ENCODE measurements around the gene UBAC2.

The UBAC2 gene

GRCh38 chr13:99363949-99364348 lies 163.3 kb downstream of the UBAC2 start:
- peaks cover 97% of the 10 kb centered on the region for H3K4me1 Mint-ChIP-seq (ENCODE audit: low read depth)
- peak overlapping the region; percentile 28 for H3K27ac Mint-ChIP-seq
- H3K4me3 Mint-ChIP-seq, result no peak overlapping the region
- H3K36me3 Mint-ChIP-seq (ENCODE audit: low read depth), result peaks cover 67% of the 10 kb centered on the region
- no peaks in the 10 kb centered on the region for H3K9me3 Mint-ChIP-seq
- H3K27me3 Mint-ChIP-seq, result no peaks in the 10 kb centered on the region

- Mint-ChIP-seq H3K36me3 (ENCODE audit: low read depth) (peaks cover 69% of the 10 kb centered on the region), H3K27ac (peak overlapping the region; percentile 82), H3K9me3 (no peaks in the 10 kb centered on the region), H3K4me3 (peak overlapping the region; percentile 30), H3K27me3 (no peaks in the 10 kb centered on the region), H3K4me1 (ENCODE audit: low read depth) (peaks cover 96% of the 10 kb centered on the region)
Observed at GRCh38 chr13:99366075-99366987, 165.7 kb downstream of the UBAC2 start.

GRCh38 chr13:99367106-99367616 lies 166.5 kb downstream of the UBAC2 start:
- no peaks in the 10 kb centered on the region for H3K27me3 Mint-ChIP-seq
- H3K36me3 Mint-ChIP-seq (ENCODE audit: low read depth), result peaks cover 68% of the 10 kb centered on the region
- no peaks in the 10 kb centered on the region for H3K9me3 Mint-ChIP-seq
- H3K4me1 Mint-ChIP-seq (ENCODE audit: low read depth), result peaks cover 98% of the 10 kb centered on the region
- H3K4me3 Mint-ChIP-seq, result peak overlapping the region; percentile 30
- peak overlapping the region; percentile 71 for H3K27ac Mint-ChIP-seq

GRCh38 chr13:99367663-99368448 lies 167.2 kb downstream of the UBAC2 start:
- H3K36me3 Mint-ChIP-seq (ENCODE audit: low read depth), result peaks cover 67% of the 10 kb centered on the region

GRCh38 chr13:99370481-99371275 lies 170.0 kb downstream of the UBAC2 start:
- Mint-ChIP-seq H3K27me3 (no peaks in the 10 kb centered on the region), H3K4me3 (peak overlapping the region; percentile 33), H3K27ac (peak overlapping the region; percentile 50), H3K9me3 (no peaks in the 10 kb centered on the region), H3K36me3 (ENCODE audit: low read depth) (peaks cover 77% of the 10 kb centered on the region), H3K4me1 (ENCODE audit: low read depth) (peaks cover 98% of the 10 kb centered on the region)

More at GRCh38 chr13:99367663-99368448, 167.2 kb downstream of the UBAC2 start:
- Mint-ChIP-seq H3K9me3 (no peaks in the 10 kb centered on the region), H3K27ac (peak overlapping the region; percentile 71), H3K4me3 (peak overlapping the region; percentile 42), H3K4me1 (ENCODE audit: low read depth) (peaks cover 98% of the 10 kb centered on the region), H3K27me3 (no peaks in the 10 kb centered on the region)

- Mint-ChIP-seq H3K9me3 (no peaks in the 10 kb centered on the region), H3K36me3 (ENCODE audit: low read depth) (peaks cover 83% of the 10 kb centered on the region), H3K4me3 (peak overlapping the region; percentile 50), H3K4me1 (ENCODE audit: low read depth) (peaks cover 98% of the 10 kb centered on the region), H3K27me3 (no peaks in the 10 kb centered on the region), H3K27ac (peak overlapping the region; percentile 81)
Observed at GRCh38 chr13:99371956-99372355, 171.3 kb downstream of the UBAC2 start.

- H3K4me3 Mint-ChIP-seq, result no peak overlapping the region
- H3K27ac Mint-ChIP-seq, result peak overlapping the region; percentile 10
- H3K9me3 Mint-ChIP-seq, result no peaks in the 10 kb centered on the region
- H3K4me1 Mint-ChIP-seq (ENCODE audit: low read depth), result peaks cover 93% of the 10 kb centered on the region
- peaks cover 80% of the 10 kb centered on the region for H3K36me3 Mint-ChIP-seq (ENCODE audit: low read depth)
- no peaks in the 10 kb centered on the region for H3K27me3 Mint-ChIP-seq
Observed at GRCh38 chr13:99373436-99373835, 172.8 kb downstream of the UBAC2 start.

- Mint-ChIP-seq H3K36me3 (ENCODE audit: low read depth) (peaks cover 78% of the 10 kb centered on the region), H3K9me3 (no peaks in the 10 kb centered on the region), H3K4me1 (ENCODE audit: low read depth) (peaks cover 95% of the 10 kb centered on the region), H3K27me3 (no peaks in the 10 kb centered on the region), H3K27ac (peak overlapping the region; percentile 82), H3K4me3 (peak overlapping the region; percentile 40)
Observed at GRCh38 chr13:99374169-99374991, 173.7 kb downstream of the UBAC2 start.

- peak overlapping the region; percentile 40 for H3K4me3 Mint-ChIP-seq
Observed at GRCh38 chr13:99374994-99375737, 174.5 kb downstream of the UBAC2 start.

GRCh38 chr13:99375738-99376080 lies 175.1 kb downstream of the UBAC2 start:
- H3K27me3 Mint-ChIP-seq, result no peaks in the 10 kb centered on the region
- H3K36me3 Mint-ChIP-seq (ENCODE audit: low read depth), result peaks cover 73% of the 10 kb centered on the region
- H3K4me1 Mint-ChIP-seq (ENCODE audit: low read depth), result peaks cover 95% of the 10 kb centered on the region
- peak overlapping the region; percentile 82 for H3K27ac Mint-ChIP-seq
- H3K9me3 Mint-ChIP-seq, result no peaks in the 10 kb centered on the region
- no peak overlapping the region for H3K4me3 Mint-ChIP-seq

More at GRCh38 chr13:99374994-99375737, 174.5 kb downstream of the UBAC2 start:
- Mint-ChIP-seq H3K27ac (peak overlapping the region; percentile 82), H3K9me3 (no peaks in the 10 kb centered on the region), H3K27me3 (no peaks in the 10 kb centered on the region), H3K4me1 (ENCODE audit: low read depth) (peaks cover 95% of the 10 kb centered on the region), H3K36me3 (ENCODE audit: low read depth) (peaks cover 78% of the 10 kb centered on the region)

GRCh38 chr13:99376132-99376531 lies 175.5 kb downstream of the UBAC2 start:
- Mint-ChIP-seq H3K27me3 (no peaks in the 10 kb centered on the region), H3K36me3 (ENCODE audit: low read depth) (peaks cover 72% of the 10 kb centered on the region), H3K9me3 (no peaks in the 10 kb centered on the region), H3K27ac (peak overlapping the region; percentile 82), H3K4me1 (ENCODE audit: low read depth) (peaks cover 95% of the 10 kb centered on the region), H3K4me3 (peak overlapping the region; percentile 37)

- Mint-ChIP-seq H3K27me3 (no peaks in the 10 kb centered on the region), H3K4me1 (ENCODE audit: low read depth) (peaks cover 95% of the 10 kb centered on the region), H3K36me3 (ENCODE audit: low read depth) (peaks cover 76% of the 10 kb centered on the region), H3K4me3 (no peak overlapping the region), H3K27ac (peak overlapping the region; percentile 57), H3K9me3 (no peaks in the 10 kb centered on the region)
Observed at GRCh38 chr13:99376924-99377323, 176.3 kb downstream of the UBAC2 start.

- H3K27ac Mint-ChIP-seq, result no peak overlapping the region
- H3K9me3 Mint-ChIP-seq, result no peaks in the 10 kb centered on the region
- H3K27me3 Mint-ChIP-seq, result no peaks in the 10 kb centered on the region
- H3K4me1 Mint-ChIP-seq (ENCODE audit: low read depth), result peaks cover 95% of the 10 kb centered on the region
- H3K4me3 Mint-ChIP-seq, result no peak overlapping the region
- H3K36me3 Mint-ChIP-seq (ENCODE audit: low read depth), result peaks cover 71% of the 10 kb centered on the region
Observed at GRCh38 chr13:99377641-99378040, 177.0 kb downstream of the UBAC2 start.

All from stimulated activated naive CD8-positive, alpha-beta T cell treated with anti-CD3 and anti-CD28 coated beads, Interleukin-15, Interleukin-2, amounts not matched to agents 100 ng/mL and 50 ng/mL, for 24 hours (primary cell).